ENCODE results near the gene RNF144A.

RNF144A gene

GRCh38 chr2:7043690-7044089, 126.5 kb downstream of the RNF144A start:
- DNase-seq (ENCODE audit: low read depth in 2 of 2), result no peak
- no peak overlapping the region for H3K4me3 ChIP-seq (replicated peaks in 1 of 2; ENCODE audit: low read depth in 2 of 2, low read length in 2 of 2)
- TF ChIP-seq, protein P1, sequence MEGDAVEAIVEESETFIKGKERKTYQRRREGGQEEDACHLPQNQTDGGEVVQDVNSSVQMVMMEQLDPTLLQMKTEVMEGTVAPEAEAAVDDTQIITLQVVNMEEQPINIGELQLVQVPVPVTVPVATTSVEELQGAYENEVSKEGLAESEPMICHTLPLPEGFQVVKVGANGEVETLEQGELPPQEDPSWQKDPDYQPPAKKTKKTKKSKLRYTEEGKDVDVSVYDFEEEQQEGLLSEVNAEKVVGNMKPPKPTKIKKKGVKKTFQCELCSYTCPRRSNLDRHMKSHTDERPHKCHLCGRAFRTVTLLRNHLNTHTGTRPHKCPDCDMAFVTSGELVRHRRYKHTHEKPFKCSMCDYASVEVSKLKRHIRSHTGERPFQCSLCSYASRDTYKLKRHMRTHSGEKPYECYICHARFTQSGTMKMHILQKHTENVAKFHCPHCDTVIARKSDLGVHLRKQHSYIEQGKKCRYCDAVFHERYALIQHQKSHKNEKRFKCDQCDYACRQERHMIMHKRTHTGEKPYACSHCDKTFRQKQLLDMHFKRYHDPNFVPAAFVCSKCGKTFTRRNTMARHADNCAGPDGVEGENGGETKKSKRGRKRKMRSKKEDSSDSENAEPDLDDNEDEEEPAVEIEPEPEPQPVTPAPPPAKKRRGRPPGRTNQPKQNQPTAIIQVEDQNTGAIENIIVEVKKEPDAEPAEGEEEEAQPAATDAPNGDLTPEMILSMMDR (IDR thresholded peaks at IDR 0.05; ENCODE audit: low read depth, low read length), result no peak

DNA sequence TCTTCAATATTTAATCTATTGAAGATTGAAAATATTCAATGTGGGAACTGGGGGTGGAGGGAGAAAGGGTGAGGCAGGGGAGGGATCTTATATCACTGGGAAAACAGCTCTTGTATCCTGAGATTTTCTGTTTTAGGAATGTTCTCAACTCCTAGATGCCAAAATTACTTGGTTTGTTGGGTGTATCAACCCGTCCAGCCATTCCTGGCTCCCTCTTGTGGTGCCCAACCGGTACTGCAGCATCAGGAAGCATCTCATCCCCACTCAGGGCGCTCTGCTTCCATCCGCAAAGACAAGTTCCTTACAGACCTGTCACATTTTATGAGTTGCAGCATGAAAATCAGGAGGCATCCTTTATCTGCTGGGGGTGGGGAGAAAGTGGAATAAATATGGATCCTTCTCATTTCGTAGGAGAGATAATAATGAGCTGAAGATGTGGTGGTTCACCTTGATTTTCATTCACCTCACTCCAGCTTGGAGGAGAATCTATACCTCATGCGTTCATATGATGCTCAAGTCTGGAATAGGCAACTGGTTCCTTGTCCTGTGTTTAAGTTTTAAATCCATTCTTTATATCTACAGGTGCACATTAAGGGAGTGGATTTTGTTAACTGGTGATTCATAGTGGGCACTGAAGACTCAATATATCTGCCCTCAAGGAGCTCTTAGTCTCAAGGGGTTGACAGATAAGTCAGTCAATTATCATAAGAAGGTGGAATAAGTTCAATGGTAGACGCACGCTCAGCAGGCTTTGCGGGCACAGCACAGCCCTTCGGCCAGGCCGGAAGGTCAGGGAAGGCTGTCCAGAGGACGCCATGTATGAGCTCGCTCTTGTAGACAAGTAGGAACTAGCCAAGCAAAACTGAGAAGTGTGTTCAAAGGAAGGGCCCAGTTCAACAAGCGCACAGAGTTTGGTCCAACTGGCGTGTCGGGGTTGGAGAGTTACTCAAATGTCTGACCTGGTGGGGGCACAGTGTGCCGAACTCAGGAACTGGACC, 127.3 kb downstream of the RNF144A start:
- no peak overlapping the region for H3K4me3 ChIP-seq (replicated peaks in 1 of 2; ENCODE audit: low read depth in 2 of 2, low read length in 2 of 2)
- TF ChIP-seq, protein P1 (IDR thresholded peaks at IDR 0.05; ENCODE audit: low read depth, low read length), result peak; percentile 93
- peak; percentile 63 to 75 for DNase-seq (ENCODE audit: low read depth in 2 of 2)

- TF ChIP-seq, protein P1 (IDR thresholded peaks at IDR 0.05; ENCODE audit: low read depth, low read length), result no peak
- no peak overlapping the region for H3K4me3 ChIP-seq (replicated peaks in 1 of 2; ENCODE audit: low read depth in 2 of 2, low read length in 2 of 2)
- DNase-seq (ENCODE audit: low read depth in 2 of 2), result no peak
Measured at GRCh38 chr2:7045601-7046590, 128.7 kb downstream of the RNF144A start.

- TF ChIP-seq, protein P1 (IDR thresholded peaks at IDR 0.05; ENCODE audit: low read depth, low read length), result no peak
- H3K4me3 ChIP-seq (replicated peaks in 1 of 2; ENCODE audit: low read depth in 2 of 2, low read length in 2 of 2), result no peak overlapping the region
- DNase-seq (ENCODE audit: low read depth in 2 of 2), result no peak
Measured at GRCh38 chr2:7047661-7048060, 130.4 kb downstream of the RNF144A start.

GRCh38 chr2:7048762-7049294, 131.6 kb downstream of the RNF144A start:
- DNase-seq (ENCODE audit: low read depth in 2 of 2), result no peak
- TF ChIP-seq, protein P1 (IDR thresholded peaks at IDR 0.05; ENCODE audit: low read depth, low read length), result no peak
- H3K4me3 ChIP-seq (replicated peaks in 1 of 2; ENCODE audit: low read depth in 2 of 2, low read length in 2 of 2), result no peak overlapping the region

DNA sequence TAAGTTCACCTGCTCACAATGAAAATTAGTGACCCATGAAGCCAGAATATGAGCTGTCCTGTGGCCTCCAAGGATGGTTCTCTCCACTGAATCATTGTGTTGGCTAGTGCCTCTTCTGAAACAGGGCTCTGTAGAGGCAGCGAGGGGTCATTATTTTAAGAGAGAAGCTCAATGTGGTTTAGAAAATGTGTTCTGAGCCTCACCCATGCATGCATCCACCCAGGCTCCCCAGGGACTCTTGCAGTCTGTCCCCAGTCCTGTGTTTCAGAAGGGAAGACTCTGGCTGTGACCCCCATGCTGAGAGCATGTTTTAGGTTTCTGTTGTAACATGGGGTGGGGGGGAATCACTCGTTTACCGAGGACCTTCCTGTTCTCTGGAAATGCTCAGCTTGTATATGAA, 135.2 kb downstream of the RNF144A start:
- TF ChIP-seq, protein P1 (IDR thresholded peaks at IDR 0.05; ENCODE audit: low read depth, low read length), result no peak
- no peak overlapping the region for H3K4me3 ChIP-seq (replicated peaks in 1 of 2; ENCODE audit: low read depth in 2 of 2, low read length in 2 of 2)
- no peak for DNase-seq (ENCODE audit: low read depth in 2 of 2)
